Esophagus (tissue), 2 donors: ENCODE measurements around the gene CPZ. TPM values are rescaled to one million over a fixed set of nuclear protein-coding genes. Genes with fewer than 3 reads are reported as not detected.
A peak's percentile ranks its signal among the peaks of the same experiment; 100 is the strongest.

Experiments used
- H3K27ac ChIP-seq, 2 donors: one replicate each; pipeline ENCODE4 v1.5.1; 2013; ENCODE audit warnings: low read depth in 2 of 2, mild to moderate bottlenecking in 2 of 2, inconsistent platforms in 1 of 2, low read length in 1 of 2, moderate library complexity in 1 of 2
- H3K27me3 ChIP-seq, 2 donors: one replicate each; pipeline ENCODE4 v1.6.1; 2013; ENCODE audit warnings: low read length in 2 of 2, control low read depth in 1 of 2, mild to moderate bottlenecking in 1 of 2; ENCODE audit not compliant: insufficient read depth in 2 of 2, control insufficient read depth in 1 of 2
- H3K36me3 ChIP-seq, 2 donors: one replicate each; pipeline ENCODE4 v1.6.1; 2013; ENCODE audit warnings: low read length in 1 of 2; ENCODE audit not compliant: control insufficient read depth in 2 of 2, insufficient read depth in 2 of 2
- H3K4me1 ChIP-seq, 2 donors: one replicate each; pipeline ENCODE4 v1.6.1; 2013; ENCODE audit warnings: low read length in 1 of 2; ENCODE audit not compliant: control insufficient read depth in 2 of 2, insufficient read depth in 2 of 2
- H3K4me3 ChIP-seq, 2 donors: one replicate each; pipeline ENCODE4 v1.5.1; 2013; ENCODE audit warnings: low read length in 2 of 2, mild to moderate bottlenecking in 2 of 2, low read depth in 1 of 2, moderate library complexity in 1 of 2
- H3K9me3 ChIP-seq, 2 donors: one replicate each; pipeline ENCODE4 v1.6.1; 2013; ENCODE audit warnings: mild to moderate bottlenecking in 2 of 2, low read depth in 1 of 2, low read length in 1 of 2, moderate library complexity in 1 of 2; ENCODE audit not compliant: control insufficient read depth in 2 of 2, insufficient read depth in 1 of 2
- WGBS, 2 donors: extraction: QIAGEN DNeasy Blood & Tissue Kit; methylation state at CpG; one replicate each; pipeline ENCODE4 v1.1.7; 2013; 5-methylcytosine and 5-hydroxymethylcytosine counted together
- polyA plus RNA-seq, 2 donors: library from polyadenylated mRNA; stranded (reverse); fragments of 200-250 nt; gene quantifications; one replicate each; pipeline ENCODE4 v1.2.3, GENCODE V29; 2013
- donor health status: healthy with polysubstance abuse.
- donor health status: Bipolar disorder and iron deficiency.

The CPZ gene
- polyA plus RNA-seq, 2 donors = 3.4 to 7.2 TPM

DNA sequence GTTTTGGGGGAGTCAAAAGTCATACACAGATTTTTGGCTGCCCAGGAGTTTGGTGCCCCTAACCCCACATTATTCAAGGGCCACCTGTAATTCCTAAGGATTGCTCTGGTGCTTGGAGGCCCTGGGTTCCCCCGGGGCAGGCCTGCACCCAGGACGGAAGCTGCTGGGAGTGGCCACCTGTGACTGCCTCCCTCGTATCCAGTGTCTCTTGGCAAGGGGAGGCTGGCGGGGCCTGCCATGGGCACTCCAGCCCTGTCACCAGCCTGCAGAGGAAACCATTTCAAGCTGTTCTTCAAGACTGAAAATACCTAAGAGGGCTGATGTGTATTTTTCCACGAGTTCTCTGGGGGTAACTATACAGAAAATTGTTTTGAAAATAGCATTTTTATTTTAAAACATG is 36.8 kb upstream of the CPZ start:
- Histone ChIP-seq H3K27me3 (no peaks in the 10 kb centered on the region), H3K4me1 (peaks cover 0 to 9% of the 10 kb centered on the region in 2 donors), H3K36me3 (no peaks in the 10 kb centered on the region), H3K9me3 (no peaks in the 10 kb centered on the region), H3K27ac (no peak overlapping the region), H3K4me3 (no peak overlapping the region)
- WGBS, 2 donors = 69 to 76% methylated on average over 5 of the region's 5 CpGs

DNA sequence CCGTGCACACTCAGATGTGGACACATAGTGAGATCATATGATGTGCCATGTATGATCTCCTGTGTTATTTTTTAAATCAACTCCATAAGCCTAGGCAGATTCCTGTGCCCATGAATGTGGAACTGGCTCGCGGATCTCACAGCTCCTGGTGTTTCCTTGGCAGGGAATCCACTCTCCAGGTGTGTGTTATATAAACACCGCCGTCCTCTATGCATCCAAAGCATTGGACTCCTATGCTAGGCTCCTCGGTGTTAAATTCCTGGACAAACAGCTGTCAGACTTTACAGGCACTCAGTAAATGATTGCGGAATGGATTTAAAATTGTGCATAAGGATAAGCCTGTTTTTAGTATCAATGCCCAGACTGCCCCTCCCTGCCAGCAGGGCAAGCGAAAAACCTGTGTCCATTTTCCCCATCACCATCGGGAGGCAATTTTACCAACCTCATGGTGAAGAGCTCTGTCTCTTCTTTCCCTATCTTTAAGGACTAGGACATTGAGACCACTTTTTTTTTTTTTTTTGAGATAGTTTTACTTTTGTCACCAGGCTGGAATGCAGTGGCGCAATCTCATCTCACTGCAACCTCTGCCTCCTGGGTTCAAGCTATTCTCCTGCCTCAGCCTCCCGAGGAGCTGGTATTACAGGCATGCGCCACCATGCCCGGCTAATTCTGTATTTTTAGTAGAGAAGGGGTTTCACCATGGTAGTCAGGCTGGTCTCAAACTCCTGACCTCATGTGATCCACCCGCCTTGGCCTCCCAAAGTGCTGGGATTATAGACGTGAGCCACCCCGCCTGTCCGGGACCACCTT is 36.0 kb upstream of the CPZ start:
- Histone ChIP-seq H3K9me3 (no peaks in the 10 kb centered on the region), H3K27me3 (no peaks in the 10 kb centered on the region), H3K4me3 (no peak overlapping the region), H3K4me1 (peaks cover 0 to 9% of the 10 kb centered on the region in 2 donors), H3K27ac (no peak overlapping the region), H3K36me3 (no peaks in the 10 kb centered on the region)
- 64 to 65% methylated on average over 17 of the region's 17 CpGs for WGBS, 2 donors

- Histone ChIP-seq H3K4me3 (no peak overlapping the region), H3K9me3 (no peaks in the 10 kb centered on the region), H3K27ac (no peak overlapping the region), H3K36me3 (no peaks in the 10 kb centered on the region), H3K27me3 (no peaks in the 10 kb centered on the region), H3K4me1 (peaks cover 0 to 9% of the 10 kb centered on the region in 2 donors)
- 78 to 79% methylated on average over 21 of the region's 21 CpGs for WGBS, 2 donors
These were observed 35.2 kb upstream of the CPZ start for GRCh38 chr4:8557151-8558076.

- peak overlapping the region in 1 of 2 donors; percentile 32 for H3K4me3 ChIP-seq
- no peaks in the 10 kb centered on the region for H3K27me3 ChIP-seq
- no peaks in the 10 kb centered on the region for H3K36me3 ChIP-seq
- H3K4me1 ChIP-seq = peaks cover 0 to 9% of the 10 kb centered on the region in 2 donors
- WGBS, 2 donors = 82 to 85% methylated on average over 21 of the region's 21 CpGs
- peak overlapping the region in 1 of 2 donors; percentile 47 for H3K27ac ChIP-seq
- H3K9me3 ChIP-seq = no peaks in the 10 kb centered on the region
These were observed 34.2 kb upstream of the CPZ start for GRCh38 chr4:8558080-8558960.

DNA sequence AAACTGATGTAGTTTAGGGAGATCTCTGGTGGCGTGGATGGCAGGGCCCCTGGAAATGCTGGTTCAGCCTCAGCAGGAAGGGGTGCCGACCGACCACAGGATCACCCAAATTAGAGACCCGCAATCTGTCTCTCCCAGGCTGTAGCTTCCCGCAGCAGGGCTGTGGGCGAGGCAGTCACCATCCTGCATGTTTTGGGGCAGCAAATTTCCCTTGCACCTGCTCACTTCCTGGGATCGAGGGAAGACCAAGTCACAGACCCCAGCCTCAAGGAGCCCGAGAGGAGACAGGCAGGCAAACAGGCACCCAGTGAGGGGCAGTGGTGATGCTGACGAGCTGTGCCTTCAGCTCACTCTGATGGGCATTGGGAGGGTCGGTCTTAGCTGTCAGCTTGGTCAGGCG is 33.6 kb upstream of the CPZ start:
- no peaks in the 10 kb centered on the region for H3K9me3 ChIP-seq
- 89% methylated on average over 11 of the region's 11 CpGs for WGBS, 2 donors
- H3K27me3 ChIP-seq = no peaks in the 10 kb centered on the region
- H3K27ac ChIP-seq = peak overlapping the region; percentile 12 to 47
- H3K4me1 ChIP-seq = peaks cover 0 to 9% of the 10 kb centered on the region in 2 donors
- no peaks in the 10 kb centered on the region for H3K36me3 ChIP-seq
- peak overlapping the region; percentile 16 to 32 for H3K4me3 ChIP-seq

DNA sequence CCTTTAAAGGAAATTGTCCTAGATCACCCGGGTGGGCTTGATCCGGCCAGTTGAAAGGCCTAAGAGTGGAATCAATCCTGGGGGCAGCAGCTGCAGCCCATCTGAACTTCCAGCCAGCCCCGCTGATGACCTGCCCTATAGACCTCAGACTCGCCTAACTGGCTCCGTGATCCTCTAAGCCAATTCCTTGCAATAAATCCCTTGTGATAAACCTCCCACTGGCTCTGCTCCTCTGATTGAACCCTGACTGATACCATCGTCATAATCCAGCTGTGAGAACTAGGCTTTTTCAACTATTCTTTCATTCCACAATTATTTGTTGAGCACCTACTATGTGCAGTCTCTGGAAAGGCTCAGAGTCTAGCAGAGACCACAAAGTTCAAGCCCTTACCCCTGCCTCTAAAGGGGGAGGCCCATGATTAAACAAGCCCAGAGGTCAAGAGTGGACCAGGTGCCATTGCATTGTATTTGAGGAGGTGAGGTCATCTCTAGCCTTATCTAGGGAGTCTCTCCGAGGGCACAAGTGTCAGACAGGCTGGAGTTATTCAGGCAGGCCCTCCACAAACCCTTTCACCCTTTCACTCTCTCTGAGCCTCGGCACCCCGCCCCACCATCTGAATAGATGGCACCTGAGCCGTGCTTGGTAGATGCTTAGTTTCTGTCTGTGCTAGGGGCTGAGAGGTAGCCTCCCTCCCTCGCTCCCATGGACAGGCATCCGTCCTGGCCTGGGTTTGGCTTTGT is 32.9 kb upstream of the CPZ start:
- Histone ChIP-seq H3K27me3 (no peaks in the 10 kb centered on the region), H3K36me3 (no peaks in the 10 kb centered on the region), H3K4me1 (peaks cover 0 to 9% of the 10 kb centered on the region in 2 donors), H3K27ac (peak overlapping the region; percentile 34 to 76), H3K9me3 (no peaks in the 10 kb centered on the region), H3K4me3 (peak overlapping the region; percentile 16 to 32)
- 75 to 76% methylated on average over 12 of the region's 12 CpGs for WGBS, 2 donors

DNA sequence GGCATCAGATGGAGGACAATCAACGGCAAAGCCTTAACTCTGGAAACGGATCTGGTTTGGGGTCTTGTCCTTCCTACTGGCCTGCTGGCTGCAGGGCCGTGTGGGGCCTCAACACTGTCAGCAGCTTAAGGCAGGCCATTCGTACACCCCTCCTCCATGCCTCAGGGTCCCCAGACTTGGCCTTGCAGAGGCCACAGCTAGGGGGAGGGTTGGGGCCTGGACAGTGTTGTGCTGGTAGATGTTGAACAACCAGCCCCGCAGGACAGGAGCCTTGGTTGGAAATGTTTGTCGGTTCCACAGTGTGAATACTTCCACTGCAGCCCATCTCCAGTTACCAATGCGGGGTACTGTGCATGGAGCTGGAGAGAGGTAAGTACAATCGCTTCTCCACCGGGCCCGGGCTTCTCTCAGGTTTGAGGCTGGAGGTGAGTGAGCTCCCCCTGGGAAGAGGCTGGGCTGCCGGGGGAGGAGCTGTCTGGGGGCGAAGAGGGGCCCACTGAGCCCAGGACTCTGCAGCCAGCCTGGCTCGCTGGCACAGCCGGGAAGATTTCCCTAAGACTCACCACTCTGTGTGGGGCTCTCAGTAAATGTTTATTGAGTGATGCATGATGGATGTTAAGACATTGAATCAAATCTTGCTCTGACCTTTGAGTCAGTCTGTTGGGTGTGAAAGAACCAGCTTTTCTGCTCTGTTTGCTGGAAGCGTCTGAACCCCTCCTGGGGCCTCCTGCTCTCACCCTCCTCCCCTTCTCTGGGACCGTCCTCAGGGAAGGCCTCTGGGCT is 32.1 kb upstream of the CPZ start:
- 67 to 75% methylated on average over 16 of the region's 16 CpGs for WGBS, 2 donors
- Histone ChIP-seq H3K9me3 (no peaks in the 10 kb centered on the region), H3K4me3 (peak overlapping the region in 1 of 2 donors; percentile 30), H3K27ac (peak overlapping the region; percentile 34 to 76), H3K27me3 (no peaks in the 10 kb centered on the region), H3K36me3 (no peaks in the 10 kb centered on the region), H3K4me1 (peaks cover 0 to 9% of the 10 kb centered on the region in 2 donors)

DNA sequence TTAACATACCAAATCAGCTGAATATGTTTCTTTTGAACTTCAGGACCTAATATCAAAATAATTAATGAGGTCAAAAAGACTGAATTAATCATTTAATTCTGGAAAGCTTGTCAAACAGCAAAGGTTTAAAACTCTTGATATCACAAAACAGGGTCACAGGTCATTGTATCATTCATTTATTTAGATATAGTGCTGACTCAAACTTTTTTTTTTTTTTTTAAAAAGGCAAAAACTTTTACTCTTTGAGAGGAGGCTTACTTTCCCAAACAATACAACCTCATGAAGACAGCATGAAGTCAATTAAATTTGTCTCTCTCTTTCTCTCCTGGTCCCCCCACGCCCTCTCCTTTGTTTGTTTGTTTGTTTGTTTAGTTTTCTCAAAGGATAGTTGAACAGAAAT is 28.0 kb upstream of the CPZ start:
- peaks cover 0 to 4% of the 10 kb centered on the region in 2 donors for H3K4me1 ChIP-seq
- H3K4me3 ChIP-seq = no peak overlapping the region
- no peaks in the 10 kb centered on the region for H3K27me3 ChIP-seq
- WGBS, 2 donors = 44 to 56% methylated on average over 1 of the region's 1 CpG
- no peaks in the 10 kb centered on the region for H3K36me3 ChIP-seq
- no peaks in the 10 kb centered on the region for H3K9me3 ChIP-seq
- H3K27ac ChIP-seq = no peak overlapping the region
